Naive B cell (primary cell): ENCODE results near the gene PAK6. TPM values are rescaled to one million over a fixed set of nuclear protein-coding genes. Genes with fewer than 3 reads are reported as not detected.

ENCODE experiments used
- ATAC-seq, 2 donors: fragments of 150-1000 bp; cut with Tn5 transposase; 2 replicates each; pipeline ENCODE4 v1.10.0; 2021; ENCODE audit warnings: low read depth in 2 of 2, mild to moderate bottlenecking in 2 of 2, moderate library complexity in 2 of 2
- DNase-seq: peaks from one replicate; pipeline ENCODE4 v3.0.0; 2022
- H3K27ac Mint-ChIP-seq, 6 donors: one replicate each; pipeline ENCODE4 v1.8.0; 2020 to 2022; ENCODE audit warnings: mild to moderate bottlenecking in 6 of 6, mixed read lengths in 6 of 6, moderate library complexity in 5 of 6, inconsistent platforms in 2 of 6
- H3K27me3 Mint-ChIP-seq, 3 donors: one replicate each; pipeline ENCODE4 v1.8.0; 2021 to 2022; ENCODE audit warnings: mixed read lengths in 3 of 3, mild to moderate bottlenecking in 1 of 3
- H3K36me3 Mint-ChIP-seq, 2 donors: one replicate each; pipeline ENCODE4 v1.8.0; 2020 to 2022; ENCODE audit warnings: mixed read lengths in 2 of 2, inconsistent platforms in 1 of 2, mild to moderate bottlenecking in 1 of 2
- H3K4me1 Mint-ChIP-seq, 3 donors: one replicate each; pipeline ENCODE4 v1.8.0; 2020 to 2022; ENCODE audit warnings: mixed read lengths in 3 of 3, inconsistent platforms in 1 of 3, mild to moderate bottlenecking in 1 of 3, moderate library complexity in 1 of 3
- H3K4me3 Mint-ChIP-seq, 8 donors: one replicate each; pipeline ENCODE4 v1.8.0; 2020 to 2022; ENCODE audit warnings: mild to moderate bottlenecking in 8 of 8, mixed read lengths in 8 of 8, moderate library complexity in 8 of 8, inconsistent platforms in 2 of 8
- H3K9me3 Mint-ChIP-seq, 7 donors: one replicate each; pipeline ENCODE4 v1.8.0; 2020 to 2022; ENCODE audit warnings: mixed read lengths in 7 of 7, mild to moderate bottlenecking in 5 of 7, inconsistent platforms in 2 of 7, moderate library complexity in 1 of 7
- polyA plus RNA-seq, 6 donors: library from polyadenylated mRNA; unstranded; fragments of 300-500 nt; fragmentation: Illumina TruSeq; gene quantifications; one replicate each; pipeline ENCODE4 v1.2.3, GENCODE V29; 2021; ENCODE audit warnings: low read depth in 6 of 6

Gene PAK6
- polyA plus RNA-seq, 6 donors from 2014 or later, result not detected

- H3K4me3 Mint-ChIP-seq, result no peak overlapping the region
- no peaks in the 10 kb centered on the region for H3K36me3 Mint-ChIP-seq
- no peak for DNase-seq
- no peaks in the 10 kb centered on the region for H3K4me1 Mint-ChIP-seq
- H3K27ac Mint-ChIP-seq, result no peak overlapping the region
- H3K9me3 Mint-ChIP-seq, result no peaks in the 10 kb centered on the region
- H3K27me3 Mint-ChIP-seq, result peaks cover 0 to 7% (median 3%) of the 10 kb centered on the region in 3 donors
- no peak for ATAC-seq
Observed at GRCh38 chr15:40245666-40246450, 7.0 kb downstream of the PAK6 start.

DNA sequence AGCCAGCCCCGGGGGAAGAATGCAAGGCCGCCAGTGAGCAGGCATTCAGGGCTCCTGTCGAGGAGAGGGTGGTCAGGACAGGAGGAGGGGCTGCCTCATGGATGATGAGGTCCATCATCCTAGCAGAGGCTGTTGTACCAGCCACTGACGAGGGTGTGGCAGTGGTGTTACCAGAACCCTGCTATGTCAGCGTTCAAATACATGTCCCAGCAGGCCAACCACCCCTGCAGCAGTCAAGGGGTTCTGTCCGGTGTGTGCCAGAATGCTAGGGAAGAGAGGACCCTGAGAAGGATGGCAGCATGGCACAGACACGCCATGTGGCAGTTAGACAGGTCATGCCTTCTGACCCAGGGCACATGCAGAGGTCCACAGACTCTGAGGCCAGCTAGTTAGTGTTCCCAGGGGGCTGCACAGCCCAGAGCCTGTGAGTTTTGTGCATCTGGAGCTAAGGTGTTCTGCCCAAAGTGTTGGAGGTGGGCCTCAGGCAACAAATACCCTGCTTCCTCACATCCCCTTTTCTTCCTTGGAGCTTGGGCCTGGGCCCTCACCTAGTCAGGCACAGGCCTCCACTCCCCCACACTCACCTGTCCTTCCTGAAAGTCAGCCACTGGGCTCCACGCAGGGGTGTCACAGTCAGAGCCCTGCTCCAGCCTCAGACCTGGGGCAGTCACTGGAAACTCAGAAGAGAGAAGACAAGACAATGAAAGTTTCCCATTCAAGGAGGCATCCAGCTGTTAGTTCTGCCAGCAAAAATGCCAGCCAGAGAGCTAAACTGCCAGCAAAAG is 7.8 kb downstream of the PAK6 start:
- Mint-ChIP-seq H3K36me3 (no peaks in the 10 kb centered on the region), H3K4me3 (no peak overlapping the region)
- ATAC-seq, result no peak

GRCh38 chr15:40247406-40247971 is 8.6 kb downstream of the PAK6 start:
- no peaks in the 10 kb centered on the region for H3K36me3 Mint-ChIP-seq
- no peaks in the 10 kb centered on the region for H3K4me1 Mint-ChIP-seq
- DNase-seq (no peak), ATAC-seq (no peak)
- H3K4me3 Mint-ChIP-seq, result peak overlapping the region in 1 of 8 donors; percentile 42
- H3K27ac Mint-ChIP-seq, result no peak overlapping the region
- H3K27me3 Mint-ChIP-seq, result peaks cover 9 to 15% (median 10%) of the 10 kb centered on the region in 3 donors
- no peaks in the 10 kb centered on the region for H3K9me3 Mint-ChIP-seq

More for the DNA sequence above, 7.8 kb downstream of the PAK6 start:
- Mint-ChIP-seq H3K27me3 (peaks cover 7 to 15% (median 10%) of the 10 kb centered on the region in 3 donors), H3K27ac (no peak overlapping the region), H3K4me1 (no peaks in the 10 kb centered on the region), H3K9me3 (no peaks in the 10 kb centered on the region)
- no peak for DNase-seq

DNA sequence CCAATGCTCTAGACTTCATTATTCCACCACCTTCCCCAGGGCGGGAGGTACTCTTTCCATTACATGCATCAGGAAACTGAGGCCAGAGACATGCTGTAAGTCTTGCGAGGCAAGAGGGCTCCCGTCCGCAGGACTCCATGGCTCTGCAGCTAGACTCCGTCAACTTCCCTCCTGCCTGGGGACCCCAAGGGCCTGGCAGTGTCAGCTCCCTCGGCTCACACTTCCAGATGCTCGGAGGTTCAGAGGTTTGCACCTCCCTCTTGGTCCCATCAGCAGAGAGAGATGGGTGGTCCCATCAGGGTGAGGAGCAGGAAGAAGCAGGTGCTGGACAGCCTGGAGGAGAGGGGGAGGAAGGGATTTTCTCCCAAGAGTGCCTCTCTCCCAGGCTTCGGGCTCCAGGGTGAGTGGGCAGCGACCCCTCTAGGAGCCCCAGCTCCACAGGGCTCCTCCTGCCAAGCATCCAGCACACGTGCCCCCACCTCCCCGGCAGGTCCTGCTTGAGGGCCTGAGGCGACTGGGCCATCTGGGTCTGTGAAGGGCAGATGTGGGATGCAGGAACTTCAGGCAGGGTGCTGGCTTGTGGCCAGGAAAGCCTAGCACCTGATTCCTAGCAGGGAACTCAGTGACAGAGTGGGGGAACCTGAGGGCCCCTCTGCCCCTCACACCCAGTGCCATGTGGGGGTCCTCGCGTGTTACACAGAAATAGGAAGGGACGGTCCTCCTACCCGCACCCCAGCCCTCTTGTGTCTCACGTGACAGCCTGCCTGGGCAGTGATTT is 9.3 kb downstream of the PAK6 start:
- Mint-ChIP-seq H3K4me3 (no peak overlapping the region), H3K4me1 (peaks cover 3 to 5% (median 4%) of the 10 kb centered on the region in 3 donors)

GRCh38 chr15:40249477-40250303 is 10.8 kb downstream of the PAK6 start:
- H3K9me3 Mint-ChIP-seq, result no peaks in the 10 kb centered on the region
- no peaks in the 10 kb centered on the region for H3K36me3 Mint-ChIP-seq
- H3K4me1 Mint-ChIP-seq, result peaks cover 6 to 9% (median 7%) of the 10 kb centered on the region in 3 donors
- peaks cover 18 to 31% (median 29%) of the 10 kb centered on the region in 3 donors for H3K27me3 Mint-ChIP-seq
- no peak for ATAC-seq
- no peak for DNase-seq
- H3K27ac Mint-ChIP-seq, result no peak overlapping the region
- H3K4me3 Mint-ChIP-seq, result peak overlapping the region in 1 of 8 donors; percentile 57

More for the DNA sequence above, 9.3 kb downstream of the PAK6 start:
- Mint-ChIP-seq H3K27me3 (peaks cover 9 to 18% (median 16%) of the 10 kb centered on the region in 3 donors), H3K36me3 (no peaks in the 10 kb centered on the region), H3K27ac (no peak overlapping the region), H3K9me3 (no peaks in the 10 kb centered on the region)
- ATAC-seq, result no peak
- no peak for DNase-seq

GRCh38 chr15:40250304-40250656 is 11.4 kb downstream of the PAK6 start:
- Mint-ChIP-seq H3K36me3 (no peaks in the 10 kb centered on the region), H3K27ac (no peak overlapping the region), H3K4me3 (no peak overlapping the region), H3K4me1 (peaks cover 6 to 9% (median 7%) of the 10 kb centered on the region in 3 donors), H3K27me3 (peaks cover 23 to 37% (median 29%) of the 10 kb centered on the region in 3 donors), H3K9me3 (no peaks in the 10 kb centered on the region)
- ATAC-seq (no peak), DNase-seq (no peak)

DNA sequence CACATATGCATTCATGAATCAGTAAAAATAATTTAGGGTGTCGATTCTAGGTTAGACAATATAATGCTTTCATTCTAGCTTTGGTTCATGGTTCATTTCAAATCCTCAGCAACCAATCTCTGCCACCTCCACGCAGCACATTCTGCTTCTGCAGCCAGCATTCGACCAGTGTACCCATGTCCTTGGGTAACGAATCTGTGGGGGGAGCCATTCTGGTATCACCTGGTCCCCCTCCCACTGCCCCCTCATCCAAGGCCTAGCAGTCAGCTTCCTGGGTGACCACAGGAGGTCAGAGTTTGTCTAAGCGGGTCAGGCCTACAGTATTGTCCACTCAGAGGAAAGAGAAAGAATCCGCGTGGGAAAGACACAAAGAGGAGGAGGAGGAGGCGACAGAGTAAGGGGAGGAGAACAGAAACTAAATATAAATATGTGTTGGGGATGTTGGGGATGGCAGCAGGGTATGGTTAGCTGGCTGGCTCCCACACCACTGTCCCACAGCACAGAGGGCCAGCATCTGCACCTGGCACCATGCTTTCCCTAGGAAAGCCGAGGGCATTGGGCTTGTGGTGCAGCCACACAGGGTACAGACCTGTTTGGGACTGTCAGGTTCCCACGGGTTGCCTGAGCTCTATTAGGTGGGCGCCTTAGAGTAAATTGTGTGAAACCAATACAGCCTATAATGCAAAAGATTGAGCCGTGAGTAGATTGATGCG is 12.1 kb downstream of the PAK6 start:
- H3K27ac Mint-ChIP-seq, result peak overlapping the region in 1 of 6 donors; percentile 63

DNA sequence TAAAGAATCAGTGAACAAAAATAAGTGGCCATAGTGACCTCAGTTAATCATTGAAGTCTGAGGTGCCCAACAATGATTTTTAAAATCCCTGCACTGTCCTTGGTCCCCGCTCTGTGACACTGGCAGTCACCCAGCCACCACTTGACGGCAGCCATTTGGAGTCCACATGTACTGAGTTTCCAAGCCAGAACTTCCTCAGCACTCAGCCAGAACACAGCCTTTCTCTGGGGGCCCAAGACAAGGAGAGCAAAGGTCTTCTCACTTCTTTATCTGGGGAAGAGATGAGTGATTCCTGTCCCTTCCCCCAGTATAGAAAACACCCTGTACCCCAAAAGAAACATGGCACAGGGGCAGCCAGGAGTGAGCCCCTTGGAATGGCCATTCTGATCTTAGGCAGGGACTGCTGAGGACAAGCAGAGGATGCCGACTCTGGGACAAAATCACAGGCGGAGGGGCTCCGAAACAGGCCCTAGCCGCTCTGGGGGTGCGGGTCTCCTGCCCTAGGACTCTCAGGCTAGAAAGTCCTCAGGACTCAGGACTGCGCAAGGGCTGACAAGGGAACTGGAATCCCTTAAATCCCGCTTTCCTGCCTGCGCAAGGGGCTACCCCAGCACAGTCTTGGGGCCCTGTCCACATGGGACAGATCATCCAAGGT is 12.8 kb downstream of the PAK6 start:
- H3K27ac Mint-ChIP-seq, result peak overlapping the region in 1 of 6 donors; percentile 33
- DNase-seq (no peak), ATAC-seq (no peak)
- peak overlapping the region; percentile 29 to 84 (median 63) for H3K4me3 Mint-ChIP-seq
- peaks cover 23 to 40% (median 29%) of the 10 kb centered on the region in 3 donors for H3K27me3 Mint-ChIP-seq
- no peaks in the 10 kb centered on the region for H3K36me3 Mint-ChIP-seq
- peaks cover 6 to 9% (median 7%) of the 10 kb centered on the region in 3 donors for H3K4me1 Mint-ChIP-seq
- no peaks in the 10 kb centered on the region for H3K9me3 Mint-ChIP-seq

More for the DNA sequence above, 12.1 kb downstream of the PAK6 start:
- DNase-seq (no peak), ATAC-seq (no peak)
- Mint-ChIP-seq H3K9me3 (no peaks in the 10 kb centered on the region), H3K27me3 (peaks cover 23 to 40% (median 29%) of the 10 kb centered on the region in 3 donors), H3K4me1 (peaks cover 6 to 9% (median 7%) of the 10 kb centered on the region in 3 donors), H3K4me3 (peak overlapping the region in 6 of 8 donors; percentile 50 to 84 (median 75)), H3K36me3 (no peaks in the 10 kb centered on the region)

DNA sequence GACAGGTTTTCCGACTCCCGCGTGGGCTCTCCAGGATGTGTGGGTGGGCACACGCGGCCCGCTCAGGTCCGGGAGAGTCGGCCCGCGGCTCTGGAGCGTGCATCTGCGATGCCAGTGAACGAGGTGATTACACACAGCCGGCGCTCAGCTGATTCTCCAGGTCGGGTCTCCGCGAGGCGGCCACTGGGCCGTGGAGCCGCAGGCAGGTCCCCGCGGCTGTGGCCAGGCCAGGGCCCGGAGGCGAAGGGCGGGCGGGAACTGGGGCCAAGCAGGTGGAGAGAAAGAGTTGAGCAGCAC is 13.2 kb downstream of the PAK6 start:
- Mint-ChIP-seq H3K4me3 (peak overlapping the region in 6 of 8 donors; percentile 30 to 80 (median 56)), H3K9me3 (no peaks in the 10 kb centered on the region), H3K4me1 (peaks cover 6 to 9% (median 7%) of the 10 kb centered on the region in 3 donors), H3K27me3 (peaks cover 23 to 40% (median 29%) of the 10 kb centered on the region in 3 donors), H3K36me3 (no peaks in the 10 kb centered on the region), H3K27ac (no peak overlapping the region)
- ATAC-seq, result no peak
- DNase-seq, result no peak

- H3K4me3 Mint-ChIP-seq, result peak overlapping the region; percentile 64 to 87 (median 78)
- no peaks in the 10 kb centered on the region for H3K36me3 Mint-ChIP-seq
- ATAC-seq (peak; percentile 66 to 73), DNase-seq (no peak)
- peaks cover 6 to 9% (median 7%) of the 10 kb centered on the region in 3 donors for H3K4me1 Mint-ChIP-seq
- peak overlapping the region in 1 of 6 donors; percentile 80 for H3K27ac Mint-ChIP-seq
- no peaks in the 10 kb centered on the region for H3K9me3 Mint-ChIP-seq
- H3K27me3 Mint-ChIP-seq, result peaks cover 23 to 40% (median 29%) of the 10 kb centered on the region in 3 donors
Observed at GRCh38 chr15:40252438-40253166, 13.7 kb downstream of the PAK6 start.
